HG03280 (cell line): ENCODE results near the gene LRRTM4.
A peak's percentile ranks its signal among the peaks of the same experiment; 100 is the strongest.

Source experiments
- ATAC-seq: cut with Tn5 transposase; IDR thresholded peaks from one replicate; pipeline ENCODE4 v1.9.1; 2021; ENCODE audit warnings: mild to moderate bottlenecking, moderate library complexity; ENCODE audit not compliant: unreplicated experiment

The LRRTM4 gene

DNA sequence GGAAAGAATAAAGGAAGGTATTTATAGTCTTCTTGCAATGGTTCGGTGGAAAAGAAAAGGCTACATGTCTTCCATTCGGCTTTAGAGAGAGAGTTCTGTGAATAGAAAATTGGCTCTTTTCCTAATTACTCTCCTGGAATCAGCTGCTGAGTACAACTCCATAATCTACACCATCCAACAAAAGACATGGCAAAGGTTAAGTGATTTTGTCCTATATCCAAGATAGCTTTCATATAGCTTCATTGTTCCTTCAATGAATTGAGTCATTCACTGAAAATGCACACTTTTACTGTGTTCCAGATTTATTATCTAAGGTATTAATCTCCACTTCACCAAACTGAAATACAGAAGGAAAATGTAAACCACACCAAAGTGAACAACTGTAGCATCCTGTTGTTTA is 514.5 kb downstream of the LRRTM4 start:
- no peak for ATAC-seq

DNA sequence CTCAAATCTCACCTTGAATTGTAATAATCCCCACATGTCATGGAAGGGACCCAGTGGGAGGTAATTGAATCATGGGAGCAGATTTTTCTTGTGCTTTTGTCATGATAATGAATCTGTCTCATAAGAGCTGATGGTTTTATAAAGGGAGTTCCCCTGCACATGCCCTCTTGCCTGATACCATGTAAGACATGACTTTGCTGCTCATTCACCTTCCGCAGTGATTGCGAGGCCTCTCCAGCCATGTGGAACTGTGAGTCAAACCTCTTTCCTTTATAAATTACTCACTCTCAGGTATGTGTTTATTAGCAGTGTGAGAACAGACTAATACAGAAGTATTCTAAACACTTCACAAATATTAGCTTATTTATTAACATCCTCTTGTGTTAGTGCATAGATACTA is 516.7 kb downstream of the LRRTM4 start:
- no peak for ATAC-seq

DNA sequence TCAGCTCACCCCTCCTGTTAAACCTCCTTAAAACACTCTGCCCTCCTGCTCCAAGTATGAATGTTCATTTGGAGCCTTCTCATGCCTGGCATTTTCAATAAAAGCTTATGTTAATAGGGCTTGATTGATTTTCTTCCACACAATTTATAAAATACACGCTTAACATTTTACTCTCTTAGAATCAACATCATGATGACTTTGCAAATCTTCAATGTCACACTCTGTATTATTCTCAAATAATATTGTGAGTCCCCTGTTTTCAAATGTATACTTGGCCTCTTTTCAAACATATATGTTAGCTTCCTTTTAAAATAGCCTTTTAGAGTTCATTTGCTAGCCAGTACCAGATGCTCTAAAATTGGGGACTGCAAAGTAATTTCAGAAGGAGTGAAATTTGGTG is 520.3 kb downstream of the LRRTM4 start:
- ATAC-seq = no peak

DNA sequence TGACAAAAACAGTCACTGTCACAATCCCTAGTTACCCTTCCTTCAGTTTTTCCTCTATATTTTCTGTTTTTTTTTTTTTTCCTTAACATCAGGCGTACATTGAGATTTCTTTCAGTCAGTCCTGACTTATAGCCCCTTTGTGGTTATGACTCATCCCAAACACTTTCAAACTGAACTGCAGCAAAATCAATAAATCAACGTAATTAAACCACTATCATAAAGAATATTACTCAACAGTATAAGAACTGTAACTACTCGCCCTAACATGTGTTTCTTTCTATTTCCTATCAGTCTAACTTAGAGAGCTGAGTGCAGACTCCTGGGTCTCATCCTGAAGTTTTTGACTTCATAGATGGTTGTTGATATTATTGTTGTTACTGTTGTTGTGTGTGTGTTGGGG is 523.5 kb downstream of the LRRTM4 start:
- no peak for ATAC-seq

DNA sequence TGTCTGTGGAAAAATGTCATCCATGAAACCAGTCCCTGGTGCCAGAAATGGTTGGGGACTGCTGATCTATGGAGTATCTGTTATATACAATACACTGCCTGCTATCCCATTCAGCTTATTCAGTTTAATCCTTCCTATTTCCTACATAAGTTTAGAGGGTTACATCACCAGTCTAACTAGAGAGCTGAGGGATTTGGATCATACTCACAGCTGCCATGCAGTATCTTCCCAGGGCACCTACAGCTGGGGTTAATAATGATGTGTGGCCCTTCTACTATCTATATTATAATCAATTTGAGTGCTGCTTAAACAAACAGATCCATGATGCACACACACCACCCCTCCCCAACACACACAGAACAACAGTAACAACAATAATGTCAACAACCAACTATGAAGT is 524.0 kb downstream of the LRRTM4 start:
- no peak for ATAC-seq

DNA sequence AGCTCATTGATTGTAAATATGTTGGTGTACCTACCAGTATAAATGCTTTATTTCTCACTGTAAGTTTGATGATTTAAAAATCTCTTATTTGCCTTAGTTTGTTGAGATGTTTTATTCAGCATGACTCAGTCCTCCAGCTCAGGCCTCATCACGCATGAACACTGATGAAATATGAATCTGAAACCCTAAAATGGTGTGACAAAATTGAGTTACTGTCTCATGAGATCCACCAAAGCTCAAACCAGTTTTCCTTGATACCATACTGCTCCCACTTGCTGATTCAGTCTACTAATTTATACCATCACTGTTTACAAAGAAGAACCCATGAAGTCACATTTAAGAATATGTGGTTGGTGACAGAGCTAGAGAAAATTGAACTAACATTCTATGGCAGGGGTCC is 524.9 kb downstream of the LRRTM4 start:
- no peak for ATAC-seq

DNA sequence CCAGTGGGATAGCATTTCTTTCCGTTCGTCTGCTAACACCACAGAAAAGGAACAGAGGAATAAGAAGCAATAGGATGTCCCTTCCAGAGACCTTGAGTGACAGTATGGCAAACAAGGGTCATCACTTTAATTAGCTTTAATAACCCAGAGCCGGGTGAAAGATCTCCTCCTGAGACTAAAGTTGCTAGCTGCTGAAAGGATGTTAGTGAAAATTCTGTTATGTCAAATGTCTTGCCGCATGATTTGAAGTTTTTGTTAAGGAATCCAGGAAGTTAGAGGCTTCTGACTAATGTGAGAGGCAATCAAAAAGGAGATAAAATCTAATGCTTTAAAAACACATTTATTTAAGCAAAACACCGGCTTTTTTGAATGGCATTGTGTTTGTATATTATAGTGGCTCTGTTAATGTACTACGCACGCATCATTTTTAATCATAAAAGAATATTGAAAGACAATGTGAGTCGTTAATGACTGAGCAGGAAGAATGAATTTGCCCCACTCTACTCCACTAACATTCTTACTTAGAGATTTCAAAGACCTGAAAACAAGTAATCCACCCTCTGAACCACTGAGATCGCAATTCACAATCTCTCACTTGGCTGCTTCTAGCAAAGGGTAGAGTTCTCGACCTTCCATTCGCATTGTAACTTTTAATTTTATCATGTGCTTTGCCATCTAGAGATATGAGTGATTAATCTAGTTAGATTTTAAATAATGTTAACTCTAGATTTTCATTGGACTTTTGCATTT is 536.6 kb downstream of the LRRTM4 start:
- no peak for ATAC-seq

DNA sequence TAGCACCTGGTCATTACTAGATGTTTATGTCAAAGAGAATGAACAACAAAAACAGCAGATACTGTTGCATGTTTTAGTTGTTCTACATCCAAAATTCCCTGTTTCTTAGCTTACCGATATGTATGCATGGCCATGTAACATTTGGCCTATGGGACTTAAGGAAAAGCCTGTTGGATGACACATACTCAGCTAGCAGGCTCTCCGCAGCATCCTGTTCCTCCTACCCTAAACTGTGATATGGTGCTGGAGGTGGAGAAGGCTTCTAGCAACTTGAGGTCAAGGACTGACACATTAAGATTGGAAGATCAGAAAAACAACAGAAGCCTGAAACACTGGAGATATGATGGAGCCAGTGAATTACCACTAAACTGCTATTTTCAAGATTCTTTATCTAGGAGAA is 537.8 kb downstream of the LRRTM4 start:
- ATAC-seq = no peak

DNA sequence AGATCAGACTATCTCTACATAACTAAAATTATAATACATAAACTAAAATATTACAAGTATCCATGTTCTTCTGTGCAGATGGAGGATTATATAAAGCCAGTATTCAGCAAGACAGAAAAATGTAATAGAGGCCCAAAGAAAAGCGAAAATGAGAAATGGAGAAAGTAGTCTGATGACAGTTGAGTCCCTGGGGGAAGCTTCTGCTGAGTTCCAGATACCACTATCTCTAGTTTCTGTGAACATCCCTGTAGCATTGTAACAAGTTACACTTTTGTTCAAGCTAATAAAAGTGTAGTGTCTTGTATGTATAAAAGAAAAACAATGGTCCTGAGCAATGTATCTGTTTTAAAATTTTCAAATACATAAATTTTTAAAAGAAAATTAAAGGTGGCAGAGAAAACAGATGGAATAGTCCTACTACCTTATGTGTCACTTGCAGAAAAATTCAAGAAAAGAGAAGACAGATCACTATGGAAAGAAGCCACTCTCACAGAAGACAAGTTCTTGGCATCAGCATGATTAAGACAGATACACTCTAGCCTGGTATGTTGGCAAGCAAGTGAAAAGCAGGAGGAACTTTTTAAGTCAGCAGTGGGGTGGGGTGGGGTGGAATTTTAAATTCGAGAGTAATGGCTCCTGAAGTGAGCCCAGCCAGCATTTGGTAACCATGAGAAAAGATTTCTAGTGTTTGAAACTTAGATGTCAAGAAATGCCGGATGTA is 541.9 kb downstream of the LRRTM4 start:
- no peak for ATAC-seq

DNA sequence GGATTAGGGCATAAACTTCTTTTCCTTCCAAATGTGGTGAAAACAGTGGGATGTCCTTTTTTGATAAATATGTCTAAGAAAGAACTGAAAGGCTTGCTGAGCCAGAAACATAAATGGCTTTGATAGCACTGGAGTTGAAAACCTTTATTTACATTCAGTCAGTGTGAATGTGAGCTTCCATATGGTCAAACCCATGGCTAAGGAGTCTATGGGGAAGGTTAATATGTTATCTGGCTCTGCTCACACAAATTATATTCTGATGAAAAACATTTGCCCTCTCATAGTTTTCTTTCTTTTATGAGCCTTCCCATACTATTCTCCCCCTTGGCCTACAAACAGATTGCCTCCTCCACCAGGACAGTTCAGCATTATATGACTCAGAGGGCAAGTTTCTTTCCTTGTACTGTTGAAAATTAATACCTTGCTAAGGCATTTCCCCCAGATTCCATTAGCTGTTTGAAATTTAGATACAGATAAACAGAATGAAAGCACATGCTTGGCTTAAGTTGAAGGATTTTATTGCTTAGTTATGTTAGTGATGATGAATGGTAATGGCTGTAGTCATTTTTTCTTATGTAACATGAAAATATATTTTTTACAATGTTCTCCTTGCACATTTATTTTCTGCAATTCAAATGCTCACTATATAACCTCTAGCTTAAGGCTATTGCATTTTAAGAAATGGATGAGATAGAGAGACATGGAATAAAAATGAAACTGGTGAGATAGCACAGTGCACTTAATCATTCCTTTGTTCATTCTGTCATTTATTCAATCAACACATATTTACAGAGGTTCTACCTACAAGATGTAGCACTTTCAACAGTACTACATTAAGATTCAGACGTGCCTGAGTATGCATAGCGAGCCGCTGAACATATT is 544.1 kb downstream of the LRRTM4 start:
- no peak for ATAC-seq

DNA sequence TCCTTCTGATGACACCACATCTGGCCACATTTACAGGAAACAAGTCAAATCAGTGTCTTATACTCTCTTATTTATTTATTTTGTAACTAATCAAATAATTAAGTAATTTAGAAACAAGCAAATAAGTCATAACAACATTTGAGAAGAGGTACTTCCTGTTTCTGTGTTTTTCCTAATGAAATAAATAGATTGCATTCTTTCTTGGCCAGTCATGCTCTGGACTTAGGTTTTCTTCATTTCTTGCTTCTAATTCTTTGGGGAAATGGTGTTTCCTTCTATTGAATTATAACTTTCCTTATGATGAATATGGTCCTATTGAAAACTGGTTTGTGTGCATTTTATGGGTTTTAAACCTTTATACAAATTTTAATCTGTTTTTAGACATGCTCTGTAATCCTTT is 546.4 kb downstream of the LRRTM4 start:
- no peak for ATAC-seq

DNA sequence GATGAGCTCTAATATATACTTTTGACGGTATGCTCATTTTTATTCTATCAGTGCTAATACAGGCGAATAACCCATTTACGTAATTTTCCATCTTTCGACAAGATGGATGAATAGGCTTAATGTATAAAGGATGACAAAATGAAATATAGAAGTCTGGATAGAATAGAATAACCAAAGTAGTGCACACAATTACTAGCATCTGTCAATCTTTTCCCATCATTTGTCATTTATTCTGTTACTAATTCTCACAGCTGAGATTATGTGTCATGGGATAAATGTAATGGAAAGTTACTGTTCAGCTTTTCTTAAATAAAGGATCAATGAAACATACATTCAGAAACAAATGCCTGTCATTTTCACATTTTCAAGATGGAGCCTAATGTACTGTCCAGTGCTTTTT is 548.6 kb downstream of the LRRTM4 start:
- no peak for ATAC-seq

DNA sequence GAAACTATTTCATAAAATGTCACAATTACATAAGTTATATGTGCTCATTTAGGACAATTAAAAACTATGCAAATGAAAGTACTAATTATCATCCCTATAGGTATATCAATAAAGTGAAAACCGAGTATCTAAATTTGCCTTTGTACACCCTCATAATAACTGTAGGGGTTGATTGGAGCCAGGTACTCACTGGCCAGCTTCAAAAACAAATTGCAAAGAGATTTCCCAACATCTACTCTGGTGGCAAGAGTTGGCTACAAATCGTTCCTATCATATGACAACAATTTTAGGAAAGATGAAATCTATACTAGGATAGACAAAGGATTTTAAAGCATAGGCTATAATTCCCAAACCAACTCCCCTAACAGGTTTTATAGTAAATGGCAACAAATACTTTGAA is 556.4 kb downstream of the LRRTM4 start:
- no peak for ATAC-seq

DNA sequence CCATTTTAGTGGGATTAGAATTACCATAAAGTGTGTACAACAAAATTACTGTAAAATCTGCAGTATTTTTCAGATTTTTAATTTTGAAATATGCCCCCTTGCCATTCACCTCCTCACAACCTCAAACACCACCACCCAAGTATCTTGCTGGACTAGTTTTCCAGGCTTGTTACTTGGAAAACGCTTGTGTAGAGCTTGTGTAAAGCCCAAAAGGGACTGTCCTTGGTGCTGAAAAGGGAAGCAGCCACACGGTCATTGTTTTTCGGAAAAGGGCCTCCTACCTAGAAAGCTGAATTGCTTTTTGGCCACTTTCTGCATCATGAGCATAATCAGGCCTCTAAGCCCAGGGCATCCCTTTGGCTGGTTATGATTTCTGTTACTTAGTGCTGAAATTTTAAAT is 563.4 kb downstream of the LRRTM4 start:
- ATAC-seq = no peak

DNA sequence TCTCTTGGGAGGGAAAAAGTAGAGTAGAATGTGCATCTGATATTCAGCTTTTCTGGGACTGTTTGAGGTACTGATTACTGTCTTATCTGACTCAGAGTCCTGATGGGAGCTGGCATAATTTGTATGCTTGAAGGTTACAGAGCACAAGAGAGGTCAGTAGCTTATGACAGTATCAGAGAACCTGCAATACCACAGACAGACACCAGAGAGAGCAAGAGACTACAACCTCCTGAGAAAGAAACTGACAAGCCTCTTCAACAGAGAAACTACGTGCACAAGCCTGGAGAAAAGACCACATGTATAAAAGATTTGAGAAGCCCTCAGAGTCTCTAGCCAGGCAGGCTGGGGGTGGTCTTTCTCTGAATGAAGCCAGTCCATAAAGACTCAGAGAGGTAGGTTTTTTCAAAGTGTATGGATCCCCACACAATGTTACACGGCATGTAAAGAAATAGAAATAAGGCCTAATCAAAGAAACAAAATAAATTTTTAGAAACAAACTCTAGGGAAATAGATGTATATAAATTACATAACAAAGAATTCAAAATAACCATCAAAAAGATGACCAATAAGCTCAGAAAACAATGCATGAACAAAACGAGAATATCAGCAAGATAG is 568.3 kb downstream of the LRRTM4 start:
- ATAC-seq = peak; percentile 71

DNA sequence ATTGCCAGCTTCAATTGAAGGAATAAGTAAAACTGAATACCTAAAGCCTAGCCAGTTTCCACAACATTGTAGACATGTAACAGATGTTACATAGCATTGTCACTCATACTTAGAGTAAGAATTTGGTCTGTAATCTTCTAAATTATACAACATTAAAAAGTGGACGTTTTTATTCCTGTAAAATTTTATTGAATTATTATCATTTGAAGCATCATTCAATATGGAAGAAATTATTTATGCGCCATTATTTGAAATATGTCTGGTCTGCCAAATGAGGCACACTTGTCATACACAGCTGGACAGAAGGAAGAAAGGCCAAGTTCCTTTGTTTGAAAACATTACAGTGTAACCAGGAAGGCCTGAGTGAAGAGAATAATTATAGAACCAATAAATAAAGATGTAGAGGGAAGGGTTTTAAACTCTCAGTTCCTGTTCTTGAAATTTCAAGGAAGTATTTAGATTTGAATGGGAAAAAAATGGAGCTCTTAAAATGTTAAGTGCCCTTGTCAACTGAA is 575.5 kb downstream of the LRRTM4 start:
- no peak for ATAC-seq

DNA sequence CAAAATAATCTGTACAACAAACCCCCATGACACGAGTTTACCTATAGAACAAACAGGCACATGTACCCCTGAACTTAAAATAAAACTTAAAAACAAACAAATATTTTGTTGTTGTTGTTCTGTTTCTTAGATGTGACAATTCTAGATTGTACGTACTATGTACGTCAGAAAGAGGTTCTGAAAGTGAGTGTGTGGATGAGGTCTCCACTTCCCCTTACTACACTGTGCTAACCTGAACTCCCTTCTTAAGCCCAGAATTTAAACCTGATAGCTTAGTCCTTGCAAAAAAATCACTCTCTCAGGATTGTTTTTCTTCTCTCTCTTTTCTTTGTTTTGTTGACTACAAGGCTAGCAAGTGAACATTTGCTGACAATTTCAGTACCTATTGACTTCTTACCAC is 581.6 kb downstream of the LRRTM4 start:
- no peak for ATAC-seq

DNA sequence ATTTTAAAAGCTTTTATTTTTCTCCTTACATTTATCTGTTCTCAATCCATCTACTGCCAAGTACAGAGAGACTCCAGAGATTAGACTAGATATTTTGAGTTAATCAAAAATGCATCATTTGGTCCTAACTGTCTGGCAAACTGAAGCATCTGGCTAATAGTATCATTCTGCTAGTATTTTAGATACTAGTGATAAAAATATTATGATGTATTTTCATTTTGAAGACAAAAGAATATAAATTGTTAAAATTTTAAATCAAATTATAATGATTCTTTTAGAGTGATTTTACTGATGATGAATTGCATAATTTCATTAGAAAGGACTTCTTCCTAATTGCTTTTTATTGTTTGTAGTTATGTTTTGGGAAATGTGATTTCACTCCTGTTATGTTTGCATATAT is 584.0 kb downstream of the LRRTM4 start:
- no peak for ATAC-seq

DNA sequence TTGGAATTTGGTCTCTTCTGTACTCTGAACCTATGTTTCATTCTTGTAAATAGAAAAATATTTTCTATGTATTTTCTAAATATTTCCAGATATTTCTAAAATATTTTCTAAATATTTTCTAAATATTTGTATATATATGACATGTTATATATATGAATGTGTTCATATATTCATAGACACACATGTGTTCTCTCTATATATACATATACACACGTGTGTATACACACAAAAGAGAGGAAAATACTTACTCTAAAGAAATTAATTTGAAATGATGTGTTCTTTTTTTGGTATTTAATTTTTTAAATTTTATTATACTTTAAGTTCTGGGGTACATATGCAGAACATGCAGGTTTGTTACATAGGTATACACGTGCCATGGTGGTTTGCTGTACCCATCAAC is 589.6 kb downstream of the LRRTM4 start:
- no peak for ATAC-seq

DNA sequence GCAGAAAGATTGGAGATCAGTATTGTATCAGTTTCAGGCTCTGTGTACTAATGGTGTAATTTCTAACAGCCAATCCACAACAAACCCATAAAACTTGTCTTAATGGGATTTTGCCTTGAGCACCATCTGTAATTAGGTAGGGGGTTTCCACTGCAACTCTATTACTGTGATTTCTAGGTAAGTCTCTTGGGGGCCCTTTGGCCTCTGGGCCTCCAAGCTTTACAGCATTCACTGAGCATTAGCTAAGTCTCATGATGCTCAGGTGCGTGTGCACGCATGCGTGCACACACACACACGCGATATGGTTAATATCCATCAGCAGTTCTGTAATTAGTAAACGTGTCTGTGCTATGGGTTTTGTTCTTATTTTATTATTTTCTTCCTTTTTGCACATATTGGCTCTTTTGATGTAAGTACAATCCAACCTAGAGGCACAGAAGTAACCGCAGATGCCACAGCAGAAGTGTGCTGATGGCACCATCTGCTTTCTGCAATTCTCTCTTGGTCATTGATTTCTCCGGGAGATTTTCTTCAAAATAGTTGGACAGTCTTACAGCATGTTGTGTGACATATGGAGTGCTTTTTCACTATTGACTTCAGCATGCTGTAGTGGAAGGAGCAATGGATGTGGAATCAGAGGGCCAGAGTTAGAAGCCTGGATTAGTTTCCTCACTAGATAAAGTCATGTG is 592.0 kb downstream of the LRRTM4 start:
- no peak for ATAC-seq
